ENCODE results near the gene SLC47A1.

DNA sequence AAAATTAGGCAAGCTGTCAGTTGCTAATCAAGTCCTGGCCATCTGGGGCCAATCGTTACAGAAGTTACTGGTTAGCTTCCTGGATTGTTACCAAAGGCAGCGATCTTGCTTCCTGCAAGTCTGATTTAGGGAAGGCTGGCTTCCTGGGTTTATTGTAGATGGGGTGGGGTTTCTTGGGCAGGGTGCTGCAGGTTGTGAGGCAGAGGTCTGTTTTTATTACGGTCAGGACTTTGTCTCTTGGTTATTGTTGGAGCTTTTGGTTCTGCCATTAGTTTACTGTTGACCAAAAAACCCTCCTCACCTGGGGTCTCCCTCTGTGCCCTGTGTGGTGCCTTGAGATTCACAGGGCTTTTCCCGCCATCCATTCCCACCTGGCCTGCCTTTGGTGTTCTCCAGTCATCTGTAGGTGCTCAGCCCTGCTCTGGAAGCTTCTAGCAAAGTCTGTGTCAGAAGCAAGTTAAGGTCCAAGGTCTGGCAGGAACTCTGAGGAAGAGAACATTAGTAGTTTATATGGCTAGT lies 36.9 kb downstream of the SLC47A1 start:
- TF ChIP-seq, protein P1, sequence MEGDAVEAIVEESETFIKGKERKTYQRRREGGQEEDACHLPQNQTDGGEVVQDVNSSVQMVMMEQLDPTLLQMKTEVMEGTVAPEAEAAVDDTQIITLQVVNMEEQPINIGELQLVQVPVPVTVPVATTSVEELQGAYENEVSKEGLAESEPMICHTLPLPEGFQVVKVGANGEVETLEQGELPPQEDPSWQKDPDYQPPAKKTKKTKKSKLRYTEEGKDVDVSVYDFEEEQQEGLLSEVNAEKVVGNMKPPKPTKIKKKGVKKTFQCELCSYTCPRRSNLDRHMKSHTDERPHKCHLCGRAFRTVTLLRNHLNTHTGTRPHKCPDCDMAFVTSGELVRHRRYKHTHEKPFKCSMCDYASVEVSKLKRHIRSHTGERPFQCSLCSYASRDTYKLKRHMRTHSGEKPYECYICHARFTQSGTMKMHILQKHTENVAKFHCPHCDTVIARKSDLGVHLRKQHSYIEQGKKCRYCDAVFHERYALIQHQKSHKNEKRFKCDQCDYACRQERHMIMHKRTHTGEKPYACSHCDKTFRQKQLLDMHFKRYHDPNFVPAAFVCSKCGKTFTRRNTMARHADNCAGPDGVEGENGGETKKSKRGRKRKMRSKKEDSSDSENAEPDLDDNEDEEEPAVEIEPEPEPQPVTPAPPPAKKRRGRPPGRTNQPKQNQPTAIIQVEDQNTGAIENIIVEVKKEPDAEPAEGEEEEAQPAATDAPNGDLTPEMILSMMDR (IDR thresholded peaks at IDR 0.05; ENCODE audit: insufficient read depth, low read length): no peak
- no peak for TF ChIP-seq POLR2AphosphoS5 (IDR thresholded peaks at IDR 0.05; ENCODE audit: low read depth)
- TF ChIP-seq, protein P2, sequence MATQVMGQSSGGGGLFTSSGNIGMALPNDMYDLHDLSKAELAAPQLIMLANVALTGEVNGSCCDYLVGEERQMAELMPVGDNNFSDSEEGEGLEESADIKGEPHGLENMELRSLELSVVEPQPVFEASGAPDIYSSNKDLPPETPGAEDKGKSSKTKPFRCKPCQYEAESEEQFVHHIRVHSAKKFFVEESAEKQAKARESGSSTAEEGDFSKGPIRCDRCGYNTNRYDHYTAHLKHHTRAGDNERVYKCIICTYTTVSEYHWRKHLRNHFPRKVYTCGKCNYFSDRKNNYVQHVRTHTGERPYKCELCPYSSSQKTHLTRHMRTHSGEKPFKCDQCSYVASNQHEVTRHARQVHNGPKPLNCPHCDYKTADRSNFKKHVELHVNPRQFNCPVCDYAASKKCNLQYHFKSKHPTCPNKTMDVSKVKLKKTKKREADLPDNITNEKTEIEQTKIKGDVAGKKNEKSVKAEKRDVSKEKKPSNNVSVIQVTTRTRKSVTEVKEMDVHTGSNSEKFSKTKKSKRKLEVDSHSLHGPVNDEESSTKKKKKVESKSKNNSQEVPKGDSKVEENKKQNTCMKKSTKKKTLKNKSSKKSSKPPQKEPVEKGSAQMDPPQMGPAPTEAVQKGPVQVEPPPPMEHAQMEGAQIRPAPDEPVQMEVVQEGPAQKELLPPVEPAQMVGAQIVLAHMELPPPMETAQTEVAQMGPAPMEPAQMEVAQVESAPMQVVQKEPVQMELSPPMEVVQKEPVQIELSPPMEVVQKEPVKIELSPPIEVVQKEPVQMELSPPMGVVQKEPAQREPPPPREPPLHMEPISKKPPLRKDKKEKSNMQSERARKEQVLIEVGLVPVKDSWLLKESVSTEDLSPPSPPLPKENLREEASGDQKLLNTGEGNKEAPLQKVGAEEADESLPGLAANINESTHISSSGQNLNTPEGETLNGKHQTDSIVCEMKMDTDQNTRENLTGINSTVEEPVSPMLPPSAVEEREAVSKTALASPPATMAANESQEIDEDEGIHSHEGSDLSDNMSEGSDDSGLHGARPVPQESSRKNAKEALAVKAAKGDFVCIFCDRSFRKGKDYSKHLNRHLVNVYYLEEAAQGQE (IDR thresholded peaks at IDR 0.05; ENCODE audit: insufficient replicate concordance, low read depth): no peak
- TF ChIP-seq GABPA (IDR thresholded peaks at IDR 0.05; ENCODE audit: low read depth): no peak
